Thoracic aorta (tissue), 2 donors: ENCODE data around the gene PNMT. TPM values are rescaled to one million over a fixed set of nuclear protein-coding genes. Genes with fewer than 3 reads are reported as not detected.
A peak's percentile ranks its signal among the peaks of the same experiment; 100 is the strongest.

ENCODE experiments used
- ATAC-seq: fragments of 150-250 bp; one replicate; pipeline ENCODE4 v1.8.0; 2017; ENCODE audit warnings: low read depth; ENCODE audit not compliant: insufficient number of reproducible peaks, low FRiP score
- DNase-seq: peaks from one replicate; pipeline ENCODE4 v3.0.0-alpha.2; 2020; ENCODE audit warnings: low spot score
- H3K27ac ChIP-seq, 2 donors: fragments of 200-600 bp; sonication (generic); 1 replicate in 1 of 2; 2 replicates in 1 of 2; pipeline ENCODE4 v1.5.1; 2016; ENCODE audit warnings: mild to moderate bottlenecking in 2 of 2, moderate library complexity in 2 of 2
- H3K27me3 ChIP-seq: fragments of 200-600 bp; sonication (generic); replicated peaks from 2 replicates; pipeline ENCODE4 v1.6.0; 2016; ENCODE audit warnings: mild to moderate bottlenecking; ENCODE audit not compliant: insufficient read depth
- H3K36me3 ChIP-seq: fragments of 200-600 bp; sonication (generic); one replicate; pipeline ENCODE4 v1.5.1; 2016
- H3K4me1 ChIP-seq, 2 donors: fragments of 200-600 bp; sonication (generic); 1 replicate in 1 of 2; 2 replicates in 1 of 2; pipeline versions ENCODE4 v1.5.1 to v1.6.0; 2016; ENCODE audit warnings: low read depth in 2 of 2, mild to moderate bottlenecking in 1 of 2; ENCODE audit not compliant: control insufficient read depth in 1 of 2
- H3K4me3 ChIP-seq: fragments of 200-600 bp; sonication (generic); 2 replicates; pipeline ENCODE4 v1.5.1; 2016; ENCODE audit warnings: mild to moderate bottlenecking
- H3K9me3 ChIP-seq: fragments of 200-600 bp; sonication (generic); 2 replicates; pipeline ENCODE4 v1.5.1; 2016
- total RNA-seq, 2 donors: library from RNA; depleted of rRNA; stranded (reverse); fragments of >200 nt; gene quantifications; one replicate each; pipeline versions ENCODE4 v1.1.0 to v1.2.3, GENCODE V29; 2016
- TF ChIP-seq, protein P1 (sequence below): fragments of 200-600 bp; sonication (generic); IDR thresholded peaks from one replicate; pipeline ENCODE4 v1.5.1; 2019; ENCODE audit warnings: antibody characterized with exemption

The PNMT gene
- total RNA-seq, 2 donors from 2014 or later, result 3.1 to 22.9 TPM

DNA sequence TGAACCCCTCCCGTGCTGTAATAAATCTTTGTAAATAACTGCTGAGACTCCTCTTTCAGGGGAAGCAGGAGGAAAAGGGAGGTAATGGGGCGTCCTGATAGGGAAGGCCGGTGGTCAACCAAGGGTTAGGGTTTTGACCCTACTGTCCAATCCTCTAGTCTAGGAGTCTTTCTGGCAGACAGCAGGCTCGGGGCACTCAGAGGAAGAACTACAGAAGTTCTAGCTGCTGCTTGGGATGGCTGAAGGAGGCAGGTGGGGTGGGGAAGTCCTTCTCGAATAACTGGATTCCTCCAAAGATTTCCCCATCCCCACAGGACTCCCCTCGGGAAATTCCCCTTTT, 31.7 kb upstream of the PNMT start:
- DNase-seq (no peak), ATAC-seq (no peak)
- H3K9me3 ChIP-seq, result no peaks in the 10 kb centered on the region
- H3K4me3 ChIP-seq, result peak overlapping the region; percentile 92
- peak overlapping the region; percentile 69 to 75 for H3K27ac ChIP-seq
- no peaks in the 10 kb centered on the region for H3K27me3 ChIP-seq
- TF ChIP-seq, protein P1, sequence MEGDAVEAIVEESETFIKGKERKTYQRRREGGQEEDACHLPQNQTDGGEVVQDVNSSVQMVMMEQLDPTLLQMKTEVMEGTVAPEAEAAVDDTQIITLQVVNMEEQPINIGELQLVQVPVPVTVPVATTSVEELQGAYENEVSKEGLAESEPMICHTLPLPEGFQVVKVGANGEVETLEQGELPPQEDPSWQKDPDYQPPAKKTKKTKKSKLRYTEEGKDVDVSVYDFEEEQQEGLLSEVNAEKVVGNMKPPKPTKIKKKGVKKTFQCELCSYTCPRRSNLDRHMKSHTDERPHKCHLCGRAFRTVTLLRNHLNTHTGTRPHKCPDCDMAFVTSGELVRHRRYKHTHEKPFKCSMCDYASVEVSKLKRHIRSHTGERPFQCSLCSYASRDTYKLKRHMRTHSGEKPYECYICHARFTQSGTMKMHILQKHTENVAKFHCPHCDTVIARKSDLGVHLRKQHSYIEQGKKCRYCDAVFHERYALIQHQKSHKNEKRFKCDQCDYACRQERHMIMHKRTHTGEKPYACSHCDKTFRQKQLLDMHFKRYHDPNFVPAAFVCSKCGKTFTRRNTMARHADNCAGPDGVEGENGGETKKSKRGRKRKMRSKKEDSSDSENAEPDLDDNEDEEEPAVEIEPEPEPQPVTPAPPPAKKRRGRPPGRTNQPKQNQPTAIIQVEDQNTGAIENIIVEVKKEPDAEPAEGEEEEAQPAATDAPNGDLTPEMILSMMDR, result no peak
- H3K4me1 ChIP-seq, result peaks cover 29 to 36% of the 10 kb centered on the region in 2 donors
- H3K36me3 ChIP-seq, result no peaks in the 10 kb centered on the region

DNA sequence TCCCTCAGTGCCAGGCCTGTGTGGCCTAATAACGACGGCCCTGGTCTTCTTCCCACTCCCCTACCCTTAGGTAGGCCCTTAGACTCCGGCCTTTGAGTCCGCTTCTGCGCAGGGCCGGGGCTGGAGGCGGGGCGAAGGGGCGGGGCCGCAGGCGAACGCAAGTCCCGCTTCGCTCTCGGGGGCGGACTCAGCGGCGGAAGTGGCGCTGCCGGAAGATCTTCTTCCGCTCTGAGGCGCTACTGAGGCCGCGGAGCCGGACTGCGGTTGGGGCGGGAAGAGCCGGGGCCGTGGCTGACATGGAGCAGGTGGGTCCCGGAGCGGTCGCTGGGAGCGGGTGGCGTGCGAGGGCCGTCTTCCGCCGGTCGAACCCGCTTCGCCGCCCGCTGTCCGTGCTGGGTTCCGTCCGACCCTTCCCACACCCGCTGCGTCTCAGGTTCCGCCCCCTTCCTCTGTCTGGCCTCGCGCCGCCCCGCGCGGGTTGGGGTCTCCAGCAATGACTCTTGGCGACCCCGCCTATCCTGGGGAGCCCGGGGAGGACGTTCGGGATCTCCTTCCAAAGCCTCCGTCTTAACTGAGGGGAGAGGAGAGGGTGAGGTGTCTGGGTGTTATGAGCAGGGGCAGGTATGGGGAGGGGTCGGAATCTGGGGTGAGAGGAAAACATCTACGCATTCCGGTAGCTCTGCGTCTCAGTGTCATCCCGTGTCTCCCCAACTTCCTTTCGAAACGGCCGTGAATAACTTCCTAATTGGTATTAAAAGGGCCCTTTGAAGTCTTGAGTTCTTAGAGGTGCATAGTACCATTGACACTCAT, 31.1 kb upstream of the PNMT start, which contains the start of gene STARD3:
Gene STARD3, plus strand, starts transcription at position 218 of the 810 bp plus-strand sequence. CDS start 16,388 bp downstream, outside the sequence.
- Histone ChIP-seq H3K4me1 (peaks cover 29 to 36% of the 10 kb centered on the region in 2 donors), H3K27ac (peak within 1 kb of the TSS; percentile 69 to 75), H3K27me3 (no peaks in the 10 kb centered on the region), H3K4me3 (peak within 1 kb of the TSS; percentile 92), H3K36me3 (no peaks in the 10 kb centered on the region), H3K9me3 (no peaks in the 10 kb centered on the region)
- ATAC-seq (peak; percentile 69), DNase-seq (peak; percentile 44)
- TF ChIP-seq, protein P1, result peak; percentile 17

- no peak for ATAC-seq
- H3K4me3 ChIP-seq, result peak overlapping the region; percentile 92
- no peak overlapping the region for H3K27ac ChIP-seq
- H3K9me3 ChIP-seq, result no peaks in the 10 kb centered on the region
- no peaks in the 10 kb centered on the region for H3K27me3 ChIP-seq
- peaks cover 29 to 44% of the 10 kb centered on the region in 2 donors for H3K4me1 ChIP-seq
- H3K36me3 ChIP-seq, result no peaks in the 10 kb centered on the region
- DNase-seq, result no peak
- TF ChIP-seq, protein P1, result no peak
Observed at GRCh38 chr17:39638317-39638716, 29.9 kb upstream of the PNMT start.

- TF ChIP-seq, protein P1, result no peak
- H3K4me3 ChIP-seq, result no peak overlapping the region
- no peaks in the 10 kb centered on the region for H3K36me3 ChIP-seq
- no peaks in the 10 kb centered on the region for H3K27me3 ChIP-seq
- H3K27ac ChIP-seq, result no peak overlapping the region
- ATAC-seq (no peak), DNase-seq (no peak)
- H3K4me1 ChIP-seq, result peaks cover 29 to 48% of the 10 kb centered on the region in 2 donors
- H3K9me3 ChIP-seq, result no peaks in the 10 kb centered on the region
Observed at GRCh38 chr17:39639043-39639442, 29.2 kb upstream of the PNMT start.

- ATAC-seq, result no peak
- Histone ChIP-seq H3K4me3 (no peak overlapping the region), H3K36me3 (no peaks in the 10 kb centered on the region), H3K27me3 (no peaks in the 10 kb centered on the region), H3K9me3 (no peaks in the 10 kb centered on the region), H3K4me1 (peaks cover 29 to 48% of the 10 kb centered on the region in 2 donors), H3K27ac (no peak overlapping the region)
- DNase-seq, result no peak
- TF ChIP-seq, protein P1, result no peak
Observed at GRCh38 chr17:39639566-39640458, 28.4 kb upstream of the PNMT start.
